ENCODE measurements around the gene EPHA6. TPM values are rescaled to one million over a fixed set of nuclear protein-coding genes. Genes with fewer than 3 reads are reported as not detected.

Gene EPHA6
- polyA plus RNA-seq, 1 donor, result 1.6 TPM

DNA sequence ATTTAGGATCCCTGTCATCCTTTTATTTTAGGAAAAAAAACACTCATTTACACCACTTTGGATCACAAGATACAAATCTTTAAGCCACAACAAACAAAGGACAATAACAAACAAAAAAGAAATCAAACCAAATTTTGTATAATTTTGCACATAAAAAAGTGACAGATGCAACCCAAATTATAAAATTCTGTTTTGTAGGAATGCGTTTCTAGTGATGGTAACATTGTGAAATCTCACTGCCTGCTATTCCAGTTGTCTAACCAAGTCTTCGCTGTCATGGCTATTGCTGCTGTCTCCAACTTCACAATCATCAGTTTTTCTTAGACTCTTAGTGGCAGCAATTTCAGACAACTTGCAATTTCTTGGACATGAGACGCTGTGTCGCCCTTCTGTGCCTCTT lies 891.8 kb downstream of the EPHA6 start:
- H3K27ac ChIP-seq (ENCODE audit: low read length), result no peak overlapping the region
- WGBS (ENCODE audit: insufficient coverage, low lambda C conversion rate), result 83% methylated on average over 1 of the region's 4 CpGs
- DNase-seq, result no peak

GRCh38 chr3:97711654-97712053 lies 897.3 kb downstream of the EPHA6 start:
- no peaks in the 10 kb centered on the region for H3K4me1 ChIP-seq (ENCODE audit: control insufficient read depth, insufficient read depth, low read length)
- H3K9me3 ChIP-seq (ENCODE audit: control insufficient read depth, low read depth, low read length), result no peaks in the 10 kb centered on the region
- H3K27ac ChIP-seq (ENCODE audit: low read length), result no peak overlapping the region
- no peak overlapping the region for H3K4me3 ChIP-seq (ENCODE audit: low read length)
- H3K27me3 ChIP-seq (ENCODE audit: control insufficient read depth, insufficient read depth, low read length), result no peaks in the 10 kb centered on the region
- no peak for DNase-seq
- no peaks in the 10 kb centered on the region for H3K36me3 ChIP-seq (ENCODE audit: control insufficient read depth, insufficient read depth, low read length)

More for the DNA sequence above, 891.8 kb downstream of the EPHA6 start:
- Histone ChIP-seq H3K36me3 (ENCODE audit: control insufficient read depth, insufficient read depth, low read length) (no peaks in the 10 kb centered on the region), H3K4me3 (ENCODE audit: low read length) (no peak overlapping the region), H3K9me3 (ENCODE audit: control insufficient read depth, low read depth, low read length) (no peaks in the 10 kb centered on the region), H3K27me3 (ENCODE audit: control insufficient read depth, insufficient read depth, low read length) (no peaks in the 10 kb centered on the region), H3K4me1 (ENCODE audit: control insufficient read depth, insufficient read depth, low read length) (no peaks in the 10 kb centered on the region)

DNA sequence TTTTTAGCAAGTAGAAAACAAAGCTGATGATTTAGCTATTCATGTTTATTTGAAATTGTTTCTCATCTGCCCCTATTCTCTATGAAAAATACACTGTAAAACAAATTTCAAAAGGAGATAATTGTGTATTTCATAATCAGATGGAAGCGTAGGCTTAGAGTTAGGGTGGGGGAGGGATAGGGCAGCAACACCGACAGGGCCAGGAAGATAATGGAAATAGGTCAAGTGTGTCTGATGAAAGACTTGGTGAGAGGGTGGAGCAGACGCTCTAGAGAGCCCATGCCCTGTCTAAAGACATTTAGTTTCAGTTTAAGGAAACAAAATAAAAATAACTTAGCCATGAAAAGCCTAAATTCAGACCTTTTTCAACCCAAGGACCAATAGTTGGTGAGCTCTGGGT lies 898.5 kb downstream of the EPHA6 start:
- H3K4me1 ChIP-seq (ENCODE audit: control insufficient read depth, insufficient read depth, low read length), result no peaks in the 10 kb centered on the region
- no peak overlapping the region for H3K27ac ChIP-seq (ENCODE audit: low read length)
- no peaks in the 10 kb centered on the region for H3K9me3 ChIP-seq (ENCODE audit: control insufficient read depth, low read depth, low read length)
- no peak for DNase-seq
- no peak overlapping the region for H3K4me3 ChIP-seq (ENCODE audit: low read length)
- 43% methylated on average over 2 of the region's 3 CpGs for WGBS (ENCODE audit: insufficient coverage, low lambda C conversion rate)
- no peaks in the 10 kb centered on the region for H3K36me3 ChIP-seq (ENCODE audit: control insufficient read depth, insufficient read depth, low read length)
- H3K27me3 ChIP-seq (ENCODE audit: control insufficient read depth, insufficient read depth, low read length), result no peaks in the 10 kb centered on the region

DNA sequence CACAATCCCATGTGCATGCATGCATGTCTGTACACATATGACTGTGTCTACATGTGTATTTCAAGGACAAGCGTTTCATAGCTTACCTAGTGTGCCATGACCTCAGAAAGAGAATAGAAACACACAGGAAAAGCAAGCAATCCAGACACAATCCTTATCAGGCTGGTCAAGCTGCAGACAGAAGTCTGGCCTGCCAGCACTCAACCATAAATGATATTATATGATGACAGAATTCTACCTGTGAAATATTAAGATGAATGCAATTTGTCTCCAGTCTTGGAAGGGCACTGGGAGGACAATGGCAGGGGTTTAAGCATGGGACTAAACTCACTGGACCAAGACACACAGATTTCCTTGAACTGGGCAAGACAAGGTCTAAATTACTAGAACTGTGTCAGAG lies 899.2 kb downstream of the EPHA6 start:
- no CpG with 5 or more reads among the region's 1 CpG for WGBS (ENCODE audit: insufficient coverage, low lambda C conversion rate)
- H3K27me3 ChIP-seq (ENCODE audit: control insufficient read depth, insufficient read depth, low read length), result no peaks in the 10 kb centered on the region
- H3K9me3 ChIP-seq (ENCODE audit: control insufficient read depth, low read depth, low read length), result no peaks in the 10 kb centered on the region
- no peaks in the 10 kb centered on the region for H3K4me1 ChIP-seq (ENCODE audit: control insufficient read depth, insufficient read depth, low read length)
- DNase-seq, result no peak
- H3K27ac ChIP-seq (ENCODE audit: low read length), result no peak overlapping the region
- no peak overlapping the region for H3K4me3 ChIP-seq (ENCODE audit: low read length)
- no peaks in the 10 kb centered on the region for H3K36me3 ChIP-seq (ENCODE audit: control insufficient read depth, insufficient read depth, low read length)

DNA sequence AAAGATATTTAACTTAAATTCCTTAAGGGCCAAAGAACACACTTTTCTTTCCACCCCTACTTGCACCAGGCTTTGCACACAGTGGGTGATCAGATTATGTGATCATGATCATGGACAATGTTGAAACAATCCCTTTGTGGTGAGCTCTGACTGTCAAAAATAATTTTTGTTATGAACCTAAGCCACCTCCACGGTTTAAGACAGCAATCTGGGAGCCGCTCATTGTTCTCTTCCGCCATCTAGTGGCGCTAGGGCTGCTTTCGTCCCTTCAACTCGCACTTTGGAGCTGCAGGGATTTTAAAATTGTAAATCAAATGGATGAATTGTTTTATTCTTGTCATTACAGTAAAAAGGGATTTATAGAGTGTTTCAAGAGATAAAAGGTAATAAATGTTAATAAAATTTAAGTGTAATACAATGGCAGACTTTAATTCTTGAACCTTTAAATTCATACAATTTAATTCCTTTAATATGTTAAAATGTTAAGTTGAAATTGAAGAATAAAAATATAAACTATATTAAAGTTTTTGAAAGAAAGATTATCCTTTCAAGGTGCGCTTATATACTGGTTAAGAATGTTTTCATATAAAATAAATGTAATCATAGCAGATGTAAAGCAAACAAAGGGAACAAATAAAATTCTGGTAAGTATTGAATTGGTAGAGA lies 904.9 kb downstream of the EPHA6 start:
- Histone ChIP-seq H3K27ac (ENCODE audit: low read length) (no peak overlapping the region), H3K4me3 (ENCODE audit: low read length) (no peak overlapping the region), H3K27me3 (ENCODE audit: control insufficient read depth, insufficient read depth, low read length) (no peaks in the 10 kb centered on the region), H3K36me3 (ENCODE audit: control insufficient read depth, insufficient read depth, low read length) (no peaks in the 10 kb centered on the region), H3K4me1 (ENCODE audit: control insufficient read depth, insufficient read depth, low read length) (no peaks in the 10 kb centered on the region), H3K9me3 (ENCODE audit: control insufficient read depth, low read depth, low read length) (no peaks in the 10 kb centered on the region)
- WGBS (ENCODE audit: insufficient coverage, low lambda C conversion rate), result 36% methylated on average over 1 of the region's 7 CpGs
- DNase-seq, result peak; percentile 45 to 67

- H3K27ac ChIP-seq (ENCODE audit: low read length), result no peak overlapping the region
- H3K9me3 ChIP-seq (ENCODE audit: control insufficient read depth, low read depth, low read length), result no peaks in the 10 kb centered on the region
- WGBS (ENCODE audit: insufficient coverage, low lambda C conversion rate), result no CpG with 5 or more reads among the region's 2 CpGs
- DNase-seq, result no peak
- H3K36me3 ChIP-seq (ENCODE audit: control insufficient read depth, insufficient read depth, low read length), result no peaks in the 10 kb centered on the region
- no peaks in the 10 kb centered on the region for H3K4me1 ChIP-seq (ENCODE audit: control insufficient read depth, insufficient read depth, low read length)
- no peaks in the 10 kb centered on the region for H3K27me3 ChIP-seq (ENCODE audit: control insufficient read depth, insufficient read depth, low read length)
- H3K4me3 ChIP-seq (ENCODE audit: low read length), result no peak overlapping the region
Measured at GRCh38 chr3:97720417-97720816, 906.0 kb downstream of the EPHA6 start.

- Histone ChIP-seq H3K36me3 (ENCODE audit: control insufficient read depth, insufficient read depth, low read length) (no peaks in the 10 kb centered on the region), H3K27ac (ENCODE audit: low read length) (no peak overlapping the region), H3K4me1 (ENCODE audit: control insufficient read depth, insufficient read depth, low read length) (no peaks in the 10 kb centered on the region), H3K9me3 (ENCODE audit: control insufficient read depth, low read depth, low read length) (no peaks in the 10 kb centered on the region), H3K4me3 (ENCODE audit: low read length) (no peak overlapping the region), H3K27me3 (ENCODE audit: control insufficient read depth, insufficient read depth, low read length) (no peaks in the 10 kb centered on the region)
- peak; percentile 1 to 3 for DNase-seq
- WGBS (ENCODE audit: insufficient coverage, low lambda C conversion rate), result no CpG with 5 or more reads among the region's 2 CpGs
Measured at GRCh38 chr3:97721446-97721845, 907.1 kb downstream of the EPHA6 start.

- 60% methylated on average over 1 of the region's 3 CpGs for WGBS (ENCODE audit: insufficient coverage, low lambda C conversion rate)
- no peak overlapping the region for H3K4me3 ChIP-seq (ENCODE audit: low read length)
- H3K36me3 ChIP-seq (ENCODE audit: control insufficient read depth, insufficient read depth, low read length), result no peaks in the 10 kb centered on the region
- no peaks in the 10 kb centered on the region for H3K27me3 ChIP-seq (ENCODE audit: control insufficient read depth, insufficient read depth, low read length)
- no peaks in the 10 kb centered on the region for H3K4me1 ChIP-seq (ENCODE audit: control insufficient read depth, insufficient read depth, low read length)
- no peak for DNase-seq
- no peaks in the 10 kb centered on the region for H3K9me3 ChIP-seq (ENCODE audit: control insufficient read depth, low read depth, low read length)
- H3K27ac ChIP-seq (ENCODE audit: low read length), result no peak overlapping the region
Measured at GRCh38 chr3:97736928-97737327, 922.5 kb downstream of the EPHA6 start.

- H3K27ac ChIP-seq (ENCODE audit: low read length), result no peak overlapping the region
- no peaks in the 10 kb centered on the region for H3K27me3 ChIP-seq (ENCODE audit: control insufficient read depth, insufficient read depth, low read length)
- H3K4me1 ChIP-seq (ENCODE audit: control insufficient read depth, insufficient read depth, low read length), result no peaks in the 10 kb centered on the region
- H3K4me3 ChIP-seq (ENCODE audit: low read length), result no peak overlapping the region
- no peaks in the 10 kb centered on the region for H3K36me3 ChIP-seq (ENCODE audit: control insufficient read depth, insufficient read depth, low read length)
- no peaks in the 10 kb centered on the region for H3K9me3 ChIP-seq (ENCODE audit: control insufficient read depth, low read depth, low read length)
- DNase-seq, result no peak
- WGBS (ENCODE audit: insufficient coverage, low lambda C conversion rate), result 33% methylated on average over 1 of the region's 1 CpG
Measured at GRCh38 chr3:97738761-97739160, 924.4 kb downstream of the EPHA6 start.

- no peak overlapping the region for H3K4me3 ChIP-seq (ENCODE audit: low read length)
- no peak for DNase-seq
- 94% methylated on average over 3 of the region's 3 CpGs for WGBS (ENCODE audit: insufficient coverage, low lambda C conversion rate)
- no peaks in the 10 kb centered on the region for H3K27me3 ChIP-seq (ENCODE audit: control insufficient read depth, insufficient read depth, low read length)
- H3K4me1 ChIP-seq (ENCODE audit: control insufficient read depth, insufficient read depth, low read length), result no peaks in the 10 kb centered on the region
- H3K27ac ChIP-seq (ENCODE audit: low read length), result no peak overlapping the region
- H3K9me3 ChIP-seq (ENCODE audit: control insufficient read depth, low read depth, low read length), result no peaks in the 10 kb centered on the region
- no peaks in the 10 kb centered on the region for H3K36me3 ChIP-seq (ENCODE audit: control insufficient read depth, insufficient read depth, low read length)
Measured at GRCh38 chr3:97742036-97742435, 927.6 kb downstream of the EPHA6 start.

- Histone ChIP-seq H3K4me3 (ENCODE audit: low read length) (no peak overlapping the region), H3K4me1 (ENCODE audit: control insufficient read depth, insufficient read depth, low read length) (no peaks in the 10 kb centered on the region), H3K27me3 (ENCODE audit: control insufficient read depth, insufficient read depth, low read length) (no peaks in the 10 kb centered on the region), H3K9me3 (ENCODE audit: control insufficient read depth, low read depth, low read length) (no peaks in the 10 kb centered on the region), H3K36me3 (ENCODE audit: control insufficient read depth, insufficient read depth, low read length) (no peaks in the 10 kb centered on the region), H3K27ac (ENCODE audit: low read length) (no peak overlapping the region)
- peak in 1 of 2 donors; percentile 18 for DNase-seq
- WGBS (ENCODE audit: insufficient coverage, low lambda C conversion rate), result 18% methylated on average over 2 of the region's 3 CpGs
Measured at GRCh38 chr3:97744289-97744688, 929.9 kb downstream of the EPHA6 start.
